WTC11 (cell line): ENCODE data around the gene PCBD1. TPM values are rescaled to one million over a fixed set of nuclear protein-coding genes. Genes with fewer than 3 reads are reported as not detected.

Experiments
- ATAC-seq: fragments of 200-7000 bp; cut with Tn5 transposase; 2 replicates; pipeline ENCODE4 v1.10.0; 2021; ENCODE audit warnings: mild to moderate bottlenecking, moderate library complexity
- CTCF ChIA-PET: fragments of 300-600 bp; sonication (Branson Sonifier 250); formaldehyde crosslinking; loops from one replicate; lab custom pipeline; 2021; ENCODE audit warnings: antibody characterized with exemption; lab: Charles Lee
- POLR2A ChIA-PET: fragments of 350-600 bp; sonication (Branson Sonifier 250); formaldehyde crosslinking; loops from one replicate; lab custom pipeline; 2021; ENCODE audit warnings: antibody characterized with exemption; lab: Charles Lee
- DNase-seq: peaks from one replicate; pipeline ENCODE4 v3.0.0; 2021; ENCODE audit warnings: low spot score
- H3K27ac Mint-ChIP-seq: 2 replicates; pipeline ENCODE4 v1.8.0; 2021; ENCODE audit warnings: mixed read lengths
- H3K27me3 Mint-ChIP-seq: 2 replicates; pipeline ENCODE4 v1.8.0; 2021; ENCODE audit warnings: low read depth, mild to moderate bottlenecking, moderate library complexity, mixed read lengths
- H3K36me3 Mint-ChIP-seq: 2 replicates; pipeline ENCODE4 v1.8.0; 2021; ENCODE audit warnings: mixed read lengths
- H3K4me1 Mint-ChIP-seq: 2 replicates; pipeline ENCODE4 v1.8.0; 2022; ENCODE audit warnings: mixed read lengths
- H3K4me3 Mint-ChIP-seq: 2 replicates; pipeline ENCODE4 v1.8.0; 2021; ENCODE audit warnings: mild to moderate bottlenecking, moderate library complexity, mixed read lengths
- H3K9me3 Mint-ChIP-seq: 2 replicates; pipeline ENCODE4 v1.8.0; 2021; ENCODE audit warnings: mixed read lengths
- ARID4B ChIP-seq: sonication (generic); formaldehyde crosslinking; IDR thresholded peaks from 2 replicates; pipeline ENCODE4 v1.8.0; 2023; ENCODE audit warnings: missing genetic modification reagents, mild to moderate bottlenecking, borderline replicate concordance
- ATF3 ChIP-seq: sonication (generic); formaldehyde crosslinking; conservative IDR thresholded peaks from 2 replicates; pipeline ENCODE4 v1.8.1; 2022; ENCODE audit warnings: mild to moderate bottlenecking, missing genetic modification reagents
- CDX4 ChIP-seq: fragments of 250-450 bp; sonication (Bioruptor Pico); IDR thresholded peaks from 2 replicates; pipeline ENCODE4 v1.9.0; 2021; ENCODE audit warnings: moderate library complexity, mild to moderate bottlenecking, inconsistent platforms, borderline replicate concordance
- JUN ChIP-seq: sonication (generic); formaldehyde crosslinking; IDR thresholded peaks from 2 replicates; pipeline ENCODE4 v1.8.0; 2023; ENCODE audit warnings: mild to moderate bottlenecking, missing genetic modification reagents
- NFYB ChIP-seq: sonication (generic); formaldehyde crosslinking; conservative IDR thresholded peaks from 2 replicates; pipeline ENCODE4 v1.8.0; 2022; ENCODE audit warnings: low read depth, missing genetic modification reagents
- NR3C1 ChIP-seq: sonication (generic); formaldehyde crosslinking; conservative IDR thresholded peaks from 2 replicates; pipeline ENCODE4 v1.8.1; 2023; ENCODE audit warnings: low read depth, mild to moderate bottlenecking, missing genetic modification reagents
- USF1 ChIP-seq: sonication (generic); formaldehyde crosslinking; IDR thresholded peaks from 2 replicates; pipeline ENCODE4 v1.8.0; 2022; ENCODE audit warnings: mild to moderate bottlenecking, missing genetic modification reagents
- USF2 ChIP-seq: sonication (generic); formaldehyde crosslinking; IDR thresholded peaks from 2 replicates; pipeline ENCODE4 v1.8.1; 2023; ENCODE audit warnings: mild to moderate bottlenecking, missing genetic modification reagents, moderate library complexity
- ZBTB43 ChIP-seq: sonication (generic); formaldehyde crosslinking; IDR thresholded peaks from 2 replicates; pipeline ENCODE4 v1.8.1; 2023; ENCODE audit warnings: mild to moderate bottlenecking, missing genetic modification reagents
- ZNF219 ChIP-seq: sonication (generic); formaldehyde crosslinking; IDR thresholded peaks from 2 replicates; pipeline ENCODE4 v1.8.0; 2023; ENCODE audit warnings: missing genetic modification reagents, mild to moderate bottlenecking, borderline replicate concordance
- ZNF232 ChIP-seq: sonication (generic); formaldehyde crosslinking; IDR thresholded peaks from 2 replicates; pipeline ENCODE4 v1.8.0; 2022; ENCODE audit warnings: mild to moderate bottlenecking, missing genetic modification reagents
- ZNF263 ChIP-seq: sonication (generic); formaldehyde crosslinking; IDR thresholded peaks from 2 replicates; pipeline ENCODE4 v1.8.1; 2022; ENCODE audit warnings: low read depth, mild to moderate bottlenecking, moderate library complexity, missing genetic modification reagents
- ZNF512 ChIP-seq: sonication (generic); formaldehyde crosslinking; IDR thresholded peaks from 2 replicates; pipeline ENCODE4 v1.8.1; 2022; ENCODE audit warnings: missing genetic modification reagents, borderline replicate concordance
- ZNF671 ChIP-seq: fragments of 250-450 bp; sonication (Bioruptor Pico); IDR thresholded peaks from 2 replicates; pipeline ENCODE4 v1.8.0; 2021; ENCODE audit warnings: mild to moderate bottlenecking
- total RNA-seq: library from RNA; stranded (reverse); gene quantifications from 3 replicates; pipeline ENCODE4 v1.2.3, GENCODE V29; 2021

PCBD1 gene
- total RNA-seq, 1 experiment from 2014 or later = 32.5 TPM

- Mint-ChIP-seq H3K36me3 (no peaks in the 10 kb centered on the region), H3K9me3 (peaks cover 7% of the 10 kb centered on the region), H3K27me3 (no peaks in the 10 kb centered on the region; the same call in 1 of the 2 replicates), H3K27ac (no peak overlapping the region), H3K4me1 (peaks cover 53% of the 10 kb centered on the region), H3K4me3 (no peak overlapping the region)
- ATAC-seq (no peak), DNase-seq (no peak)
- POLR2A ChIA-PET = no interaction called here
- TF ChIP-seq NFYB (CRISPR knock-in tag) = peak; percentile 11; the same call in 1 of the 2 replicates
- TF ChIP-seq JUN (CRISPR knock-in tag) = no peak
- CTCF ChIA-PET = interaction anchor here (0.7 to 2.6 kb wide), 5 partner anchors 12 to 430 kb away, joined by 3 to 19 read pairs (median 4); no protein-coding TSS in a partner anchor
These were observed 3.3 kb upstream of the PCBD1 start for GRCh38 chr10:70891627-70892026.

GRCh38 chr10:70890917-70891431 lies 2.6 kb upstream of the PCBD1 start:
- Mint-ChIP-seq H3K4me1 (peaks cover 56% of the 10 kb centered on the region), H3K4me3 (no peak overlapping the region), H3K27me3 (no peaks in the 10 kb centered on the region; the same call in 1 of the 2 replicates), H3K9me3 (peaks cover 5% of the 10 kb centered on the region; the same call in 1 of the 2 replicates), H3K27ac (no peak overlapping the region), H3K36me3 (no peaks in the 10 kb centered on the region)
- TF ChIP-seq ZNF232 (CRISPR knock-in tag) = no peak
- TF ChIP-seq USF2 (CRISPR knock-in tag) = peak; percentile 74
- TF ChIP-seq ZBTB43 (CRISPR knock-in tag) = no peak
- TF ChIP-seq USF1 (CRISPR knock-in tag) = peak; percentile 61; the same call in 1 of the 2 replicates
- no peak for TF ChIP-seq CDX4 (CRISPR knock-in tag)
- TF ChIP-seq ARID4B = no peak
- DNase-seq (peak; percentile 25), ATAC-seq (no peak)
- ChIA-PET POLR2A (no interaction called here), CTCF (interaction anchor here (0.7 to 2.6 kb wide), 6 partner anchors 12 to 430 kb away, joined by 3 to 19 read pairs (median 4); no protein-coding TSS in a partner anchor)

GRCh38 chr10:70889291-70889690 lies 926 bp upstream of the PCBD1 start:
- DNase-seq (no peak), ATAC-seq (no peak)
- Mint-ChIP-seq H3K9me3 (peaks cover 2% of the 10 kb centered on the region; the same call in 1 of the 2 replicates), H3K27ac (no peak overlapping the region), H3K4me3 (peak overlapping the region; percentile 74), H3K4me1 (peaks cover 56% of the 10 kb centered on the region), H3K27me3 (no peaks in the 10 kb centered on the region; the same call in 1 of the 2 replicates), H3K36me3 (peaks cover 11% of the 10 kb centered on the region)
- CTCF ChIA-PET = interaction anchor here (2.6 to 2.8 kb wide), 2 partner anchors 12 to 14 kb away, joined by 10 to 19 read pairs; no protein-coding TSS in a partner anchor
- POLR2A ChIA-PET = no interaction called here
- no peak for TF ChIP-seq ZNF219
- no peak for TF ChIP-seq USF2 (CRISPR knock-in tag)
- no peak for TF ChIP-seq ATF3 (CRISPR knock-in tag)
- no peak for TF ChIP-seq ZNF263 (CRISPR knock-in tag)
- TF ChIP-seq ZNF512 (CRISPR knock-in tag) = no peak
- no peak for TF ChIP-seq NR3C1 (CRISPR knock-in tag)
- no peak for TF ChIP-seq ZNF671 (CRISPR knock-in tag)
- TF ChIP-seq ZBTB43 (CRISPR knock-in tag) = no peak
